ENCODE data around the gene ILDR2. TPM values are rescaled to one million over a fixed set of nuclear protein-coding genes. Genes with fewer than 3 reads are reported as not detected.

ILDR2 gene
- total and polyA plus RNA-seq, 10 donors, result under 0.01 to 1.4 (median 0.25) TPM

DNA sequence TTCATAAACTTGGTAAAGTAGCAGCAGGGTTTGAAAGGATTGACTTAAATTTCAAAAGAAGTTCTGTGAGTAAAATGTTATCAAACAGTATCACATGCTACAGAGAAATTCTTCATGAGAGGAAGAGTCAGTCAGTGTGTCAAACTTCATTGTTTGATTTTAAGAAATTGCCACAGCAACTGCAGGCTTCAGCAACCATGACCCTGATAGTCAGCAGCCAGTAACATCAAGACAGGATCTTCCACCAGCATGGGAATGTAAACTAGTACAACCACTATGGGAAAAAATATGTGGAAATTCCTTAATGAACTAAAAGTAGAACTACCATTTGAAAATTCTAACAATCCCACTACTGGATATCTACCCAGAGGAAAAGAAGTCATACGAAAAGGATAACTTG is 25.2 kb upstream of the ILDR2 start:
- Histone ChIP-seq H3K9me3 (peaks cover 0 to 16% (median 10%) of the 10 kb centered on the region in 8 donors), H3K36me3 (no peaks in the 10 kb centered on the region), H3K4me1 (no peaks in the 10 kb centered on the region), H3K27me3 (replicated peaks in 1 of 7) (no peaks in the 10 kb centered on the region), H3K4me3 (no peak overlapping the region), H3K27ac (no peak overlapping the region)
- intact Hi-C loops (cut with DNase I; ENCODE audit: low total_unique reads), result no loop called here
- DNase-seq, result no peak
- WGBS, 5 donors, result 93 to 97% (median 97%) methylated on average over 1 of the region's 1 CpG
- TF ChIP-seq CTCF (IDR thresholded peaks at IDR 0.05 in 8 of 11, conservative IDR thresholded peaks at IDR 0.05 in 3 of 11) (no peak), POLR2AphosphoS5 (IDR thresholded peaks at IDR 0.05) (no peak), POLR2A (IDR thresholded peaks at IDR 0.05) (no peak)

DNA sequence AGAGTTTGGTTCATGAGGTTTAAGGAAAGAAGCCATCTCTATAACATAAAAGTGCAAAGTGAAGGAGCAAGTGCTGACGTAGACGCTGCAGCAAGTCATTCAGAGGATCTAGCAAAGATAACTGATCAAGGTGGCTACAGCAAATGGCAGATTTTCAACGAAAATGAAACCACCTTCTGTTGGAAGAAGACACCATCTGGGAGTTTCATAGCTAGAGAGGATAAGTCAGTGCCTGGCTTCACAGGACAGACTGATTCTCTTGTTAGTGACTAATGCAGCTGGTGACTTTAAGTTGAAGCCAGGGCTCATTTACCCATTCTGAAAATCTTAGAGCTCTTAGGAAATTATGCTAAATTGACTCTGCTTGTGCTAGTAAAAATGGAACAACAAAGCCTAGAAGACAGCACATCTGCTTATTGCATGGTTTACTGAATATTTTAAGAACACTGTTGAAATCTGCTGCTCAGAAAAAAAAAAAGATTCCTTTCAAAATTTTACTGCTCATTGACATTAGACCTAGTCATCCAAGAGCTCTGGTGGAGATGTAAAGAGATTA is 24.2 kb upstream of the ILDR2 start:
- WGBS, 5 donors, result 56 to 80% (median 61%) methylated on average over 3 of the region's 3 CpGs
- TF ChIP-seq CTCF (IDR thresholded peaks at IDR 0.05 in 8 of 11, conservative IDR thresholded peaks at IDR 0.05 in 3 of 11) (no peak), POLR2AphosphoS5 (IDR thresholded peaks at IDR 0.05) (no peak), POLR2A (IDR thresholded peaks at IDR 0.05) (no peak)
- intact Hi-C loops (cut with DNase I; ENCODE audit: low total_unique reads), result no loop called here

DNA sequence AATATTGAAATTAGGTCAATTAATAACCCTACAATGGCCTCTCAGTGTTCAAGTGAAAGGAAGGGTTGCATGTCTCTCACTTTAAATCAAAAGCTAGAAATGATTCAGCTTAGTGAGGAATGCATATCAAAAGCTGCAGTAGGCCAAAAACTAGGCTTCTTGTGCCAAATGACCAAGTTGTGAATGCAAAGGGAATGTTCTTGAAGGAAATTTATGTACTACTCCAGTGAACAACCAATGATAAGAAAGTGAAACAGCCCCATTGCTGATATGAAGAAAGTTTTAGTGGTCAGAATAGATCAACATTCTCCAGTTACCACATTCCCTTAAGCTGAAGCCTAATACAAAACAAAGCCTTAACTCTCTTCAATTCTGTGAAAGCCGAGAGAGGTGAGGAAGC is 23.7 kb upstream of the ILDR2 start:
- peaks cover 0 to 16% (median 10%) of the 10 kb centered on the region in 8 donors for H3K9me3 ChIP-seq
- H3K4me3 ChIP-seq, result no peak overlapping the region
- no peak for DNase-seq
- no peaks in the 10 kb centered on the region for H3K4me1 ChIP-seq
- H3K36me3 ChIP-seq, result no peaks in the 10 kb centered on the region
- intact Hi-C loops (cut with DNase I; ENCODE audit: low total_unique reads), result no loop called here
- 76 to 100% (median 91%) methylated on average over 1 of the region's 1 CpG for WGBS, 5 donors
- TF ChIP-seq POLR2AphosphoS5 (IDR thresholded peaks at IDR 0.05) (no peak), CTCF (IDR thresholded peaks at IDR 0.05 in 8 of 11, conservative IDR thresholded peaks at IDR 0.05 in 3 of 11) (no peak), POLR2A (IDR thresholded peaks at IDR 0.05) (no peak)
- H3K27me3 ChIP-seq (replicated peaks in 1 of 7), result peaks cover 0 to 8% (median 0%) of the 10 kb centered on the region in 7 donors
- no peak overlapping the region for H3K27ac ChIP-seq

More for the DNA sequence above, 24.2 kb upstream of the ILDR2 start:
- Histone ChIP-seq H3K4me3 (no peak overlapping the region), H3K4me1 (no peaks in the 10 kb centered on the region), H3K9me3 (peaks cover 0 to 16% (median 10%) of the 10 kb centered on the region in 8 donors), H3K27me3 (replicated peaks in 1 of 7) (peaks cover 0 to 5% (median 0%) of the 10 kb centered on the region in 7 donors), H3K36me3 (no peaks in the 10 kb centered on the region), H3K27ac (no peak overlapping the region)
- no peak for DNase-seq

DNA sequence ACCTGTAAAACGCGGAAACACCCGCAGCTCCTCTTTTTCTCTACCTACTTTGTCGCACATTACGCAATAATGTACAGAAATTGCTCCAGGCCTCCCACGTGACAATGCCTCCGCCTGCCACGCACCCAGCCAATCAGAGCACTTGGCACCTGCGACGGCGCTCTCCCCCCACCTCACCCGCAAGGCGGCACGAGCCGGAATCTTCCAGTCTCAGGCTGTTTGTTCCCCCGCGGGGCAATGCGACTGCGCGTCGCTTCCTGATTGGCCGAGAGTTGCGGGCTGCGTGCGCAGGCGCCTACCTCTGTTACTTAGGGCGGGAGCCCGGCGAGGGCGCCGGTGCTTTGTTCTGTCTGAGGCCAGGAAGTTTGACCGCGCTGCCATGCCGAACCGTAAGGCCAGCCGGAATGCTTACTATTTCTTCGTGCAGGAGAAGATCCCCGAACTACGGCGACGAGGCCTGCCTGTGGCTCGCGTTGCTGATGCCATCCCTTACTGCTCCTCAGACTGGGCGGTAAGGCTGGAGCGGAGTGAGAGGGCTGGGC is 13.7 kb upstream of the ILDR2 start, which contains the start of gene MAEL:
TSS of gene MAEL (plus strand) at position 307 of the 542 bp plus-strand sequence. CDS start at position 380, 73 bp downstream.
- H3K27me3 ChIP-seq (replicated peaks in 1 of 7), result no peaks in the 10 kb centered on the region
- no peak within 1 kb of the TSS for H3K27ac ChIP-seq
- peaks cover 0 to 5% (median 0%) of the 10 kb centered on the region in 8 donors for H3K9me3 ChIP-seq
- DNase-seq, result no peak
- H3K4me1 ChIP-seq, result no peaks in the 10 kb centered on the region
- no peaks in the 10 kb centered on the region for H3K36me3 ChIP-seq
- H3K4me3 ChIP-seq, result no peak within 1 kb of the TSS
- 91 to 94% (median 93%) methylated on average over 44 to 45 of the region's 45 CpGs for WGBS, 5 donors
- TF ChIP-seq CTCF (IDR thresholded peaks at IDR 0.05 in 8 of 11, conservative IDR thresholded peaks at IDR 0.05 in 3 of 11) (no peak), POLR2A (IDR thresholded peaks at IDR 0.05) (no peak), POLR2AphosphoS5 (IDR thresholded peaks at IDR 0.05) (no peak)
- intact Hi-C loops (cut with DNase I; ENCODE audit: low total_unique reads), result no loop called here
